Measurements from ENCODE around the gene KCNIP4.

- TF ChIP-seq CTCF (IDR thresholded peaks at IDR 0.05) (no peak), EZH2 (IDR thresholded peaks at IDR 0.05; ENCODE audit: borderline replicate concordance, insufficient read depth, low read depth, low read length, poor library complexity, severe bottlenecking) (no peak)
Observed at GRCh38 chr4:21469438-21470300, 478.9 kb downstream of the KCNIP4 start.
